H9 (cell line): ENCODE data around the gene DCHS1. TPM values are rescaled to one million over a fixed set of nuclear protein-coding genes. Genes with fewer than 3 reads are reported as not detected.

Source experiments
- DNase-seq: peaks from one replicate; pipeline ENCODE4 v3.0.0-alpha.2; 2017
- H2AFZ ChIP-seq: one replicate; pipeline ENCODE4 v1.6.1; 2013; ENCODE audit warnings: mild to moderate bottlenecking, low read length, control low read depth, moderate library complexity
- H2AK5ac ChIP-seq: 2 replicates; pipeline ENCODE4 v1.6.1; 2013; ENCODE audit warnings: low read length, control low read depth, mixed read lengths; ENCODE audit not compliant: insufficient read length
- H2BK120ac ChIP-seq: one replicate; pipeline ENCODE4 v1.6.1; 2013; ENCODE audit warnings: low read depth, mild to moderate bottlenecking, low read length, control low read depth, inconsistent platforms; ENCODE audit not compliant: poor library complexity, severe bottlenecking
- H2BK12ac ChIP-seq: 2 replicates; pipeline ENCODE4 v1.6.1; 2013; ENCODE audit warnings: low read length, control low read depth, mixed read lengths, low read depth; ENCODE audit not compliant: insufficient read length
- H2BK15ac ChIP-seq: 2 replicates; pipeline ENCODE4 v1.6.1; 2013; ENCODE audit warnings: low read depth, low read length, control low read depth
- H2BK20ac ChIP-seq: one replicate; pipeline ENCODE4 v1.6.1; 2013; ENCODE audit warnings: low read depth, mild to moderate bottlenecking, low read length, control low read depth, inconsistent platforms; ENCODE audit not compliant: poor library complexity, severe bottlenecking
- H2BK5ac ChIP-seq: 2 replicates; pipeline ENCODE4 v1.6.1; 2013; ENCODE audit warnings: low read length, control low read depth, mixed read lengths; ENCODE audit not compliant: insufficient read length
- H3K14ac ChIP-seq: 2 replicates; pipeline ENCODE4 v1.6.1; 2013; ENCODE audit warnings: low read length, control low read depth; ENCODE audit not compliant: insufficient read depth
- H3K18ac ChIP-seq: 2 replicates; pipeline ENCODE4 v1.6.1; 2013; ENCODE audit warnings: low read depth, mild to moderate bottlenecking, mixed read lengths, low read length, control low read depth; ENCODE audit not compliant: insufficient read length
- H3K23ac ChIP-seq: 2 replicates; pipeline ENCODE4 v1.6.1; 2013; ENCODE audit warnings: low read length, control low read depth, mixed read lengths, low read depth; ENCODE audit not compliant: insufficient read length
- H3K23me2 ChIP-seq: 2 replicates; pipeline ENCODE4 v1.6.1; 2013; ENCODE audit warnings: low read depth, mild to moderate bottlenecking, mixed read lengths, low read length, control low read depth; ENCODE audit not compliant: insufficient read length, poor library complexity, severe bottlenecking
- H3K27ac ChIP-seq: 2 replicates; pipeline ENCODE4 v1.5.1; 2013; ENCODE audit warnings: low read length, control low read depth, mixed read lengths, low read depth; ENCODE audit not compliant: insufficient read length
- H3K27me3 ChIP-seq: 2 replicates; pipeline ENCODE4 v1.6.1; 2013; ENCODE audit warnings: low read length, control low read depth, inconsistent platforms; ENCODE audit not compliant: insufficient read depth
- H3K4ac ChIP-seq: 2 replicates; pipeline ENCODE4 v1.6.1; 2013; ENCODE audit warnings: low read depth, mild to moderate bottlenecking, control low read depth, inconsistent platforms, low read length, moderate library complexity
- H3K4me1 ChIP-seq: 2 replicates; pipeline ENCODE4 v1.6.1; 2013; ENCODE audit warnings: low read length, control low read depth, inconsistent platforms; ENCODE audit not compliant: insufficient read depth
- H3K4me2 ChIP-seq: 2 replicates; pipeline ENCODE4 v1.6.1; 2013; ENCODE audit warnings: low read length, control low read depth, mixed read lengths; ENCODE audit not compliant: insufficient read length, insufficient read depth
- H3K56ac ChIP-seq: 2 replicates; pipeline ENCODE4 v1.6.1; 2013; ENCODE audit warnings: low read depth, mild to moderate bottlenecking, mixed read lengths, low read length, control low read depth; ENCODE audit not compliant: insufficient read length
- H3K79me1 ChIP-seq: 2 replicates; pipeline ENCODE4 v1.6.1; 2013; ENCODE audit warnings: low read depth, mild to moderate bottlenecking, moderate library complexity, low read length, control low read depth, inconsistent platforms; ENCODE audit not compliant: insufficient read depth, poor library complexity, severe bottlenecking
- H3K79me2 ChIP-seq: 2 replicates; pipeline ENCODE4 v1.6.1; 2013; ENCODE audit warnings: low read length, control low read depth, inconsistent platforms; ENCODE audit not compliant: insufficient read depth
- H3K9ac ChIP-seq: 2 replicates; pipeline ENCODE4 v1.6.1; 2013; ENCODE audit warnings: low read length, control low read depth, mixed read lengths; ENCODE audit not compliant: insufficient read length; ENCODE audit errors: extremely low read depth
- H3K9me3 ChIP-seq: one replicate; pipeline ENCODE4 v1.6.1; 2013; ENCODE audit warnings: low read depth, low read length, inconsistent platforms; ENCODE audit not compliant: control insufficient read depth
- H3T11ph ChIP-seq: one replicate; pipeline ENCODE4 v1.6.1; 2013; ENCODE audit warnings: mild to moderate bottlenecking, low read length, control low read depth, inconsistent platforms
- H4K20me1 ChIP-seq: one replicate; pipeline ENCODE4 v1.6.1; 2013; ENCODE audit not compliant: control insufficient read depth, insufficient read length, insufficient read depth
- H4K5ac ChIP-seq: 2 replicates; pipeline ENCODE4 v1.6.1; 2013; ENCODE audit warnings: low read depth, mild to moderate bottlenecking, mixed read lengths, low read length, control low read depth; ENCODE audit not compliant: insufficient read length
- H4K8ac ChIP-seq: replicated peaks from 2 replicates; pipeline ENCODE4 v1.6.1; 2013; ENCODE audit warnings: low read length, control low read depth, mixed read lengths, low read depth; ENCODE audit not compliant: insufficient read length
- H4K91ac ChIP-seq: 2 replicates; pipeline ENCODE4 v1.6.1; 2013; ENCODE audit warnings: low read depth, mild to moderate bottlenecking, moderate library complexity, mixed read lengths, low read length, control low read depth; ENCODE audit not compliant: insufficient read length
- H3K27ac Mint-ChIP-seq, 3 experiments: 2 replicates in 2 of 3; 3 replicates in 1 of 3; pipeline ENCODE4 v1.8.0; 2020 to 2021; ENCODE audit warnings: mixed read lengths in 3 of 3, mild to moderate bottlenecking in 1 of 3, moderate library complexity in 1 of 3
- H3K27me3 Mint-ChIP-seq: 2 replicates; pipeline ENCODE4 v1.8.0; 2021; ENCODE audit warnings: low read depth, mild to moderate bottlenecking, moderate library complexity, mixed read lengths
- H3K36me3 Mint-ChIP-seq, 3 experiments: 2 replicates in 2 of 3; 3 replicates in 1 of 3; pipeline ENCODE4 v1.8.0; 2020 to 2021; ENCODE audit warnings: low read depth in 3 of 3, mixed read lengths in 3 of 3; ENCODE audit not compliant: insufficient read depth in 1 of 3
- H3K4me1 Mint-ChIP-seq, 2 experiments: 2 replicates each; pipeline ENCODE4 v1.8.0; 2020; ENCODE audit warnings: mixed read lengths in 2 of 2
- H3K4me3 Mint-ChIP-seq, 2 experiments: 2 replicates in 1 of 2; 3 replicates in 1 of 2; pipeline ENCODE4 v1.8.0; 2020 to 2021; ENCODE audit warnings: mild to moderate bottlenecking in 2 of 2, mixed read lengths in 2 of 2, moderate library complexity in 1 of 2
- H3K9me3 Mint-ChIP-seq, 2 experiments: 2 replicates in 1 of 2; 3 replicates in 1 of 2; pipeline ENCODE4 v1.8.0; 2020; ENCODE audit warnings: mild to moderate bottlenecking in 2 of 2, mixed read lengths in 2 of 2, moderate library complexity in 1 of 2
- WGBS: extraction: QIAGEN DNeasy Blood & Tissue Kit; methylation state at CpG from one replicate; pipeline ENCODE4 v1.1.7; 2013; ENCODE audit warnings: missing lambda C conversion rate, low lambda C conversion rate, mixed read lengths; ENCODE audit not compliant: insufficient read length; ENCODE audit errors: extremely low coverage; 5-methylcytosine and 5-hydroxymethylcytosine counted together
- total RNA-seq: library from RNA; stranded (reverse); gene quantifications from 2 replicates; pipeline ENCODE4 v1.2.1, GENCODE V29; 2021
- TF ChIP-seq, protein P1 (sequence below): fragments of 200-600 bp; sonication (generic); conservative IDR thresholded peaks from 3 replicates; pipeline ENCODE4 v1.8.0; 2021; ENCODE audit warnings: antibody characterized with exemption, mild to moderate bottlenecking

Gene DCHS1
- total RNA-seq, 1 experiment from 2014 or later: 12.5 TPM

DNA sequence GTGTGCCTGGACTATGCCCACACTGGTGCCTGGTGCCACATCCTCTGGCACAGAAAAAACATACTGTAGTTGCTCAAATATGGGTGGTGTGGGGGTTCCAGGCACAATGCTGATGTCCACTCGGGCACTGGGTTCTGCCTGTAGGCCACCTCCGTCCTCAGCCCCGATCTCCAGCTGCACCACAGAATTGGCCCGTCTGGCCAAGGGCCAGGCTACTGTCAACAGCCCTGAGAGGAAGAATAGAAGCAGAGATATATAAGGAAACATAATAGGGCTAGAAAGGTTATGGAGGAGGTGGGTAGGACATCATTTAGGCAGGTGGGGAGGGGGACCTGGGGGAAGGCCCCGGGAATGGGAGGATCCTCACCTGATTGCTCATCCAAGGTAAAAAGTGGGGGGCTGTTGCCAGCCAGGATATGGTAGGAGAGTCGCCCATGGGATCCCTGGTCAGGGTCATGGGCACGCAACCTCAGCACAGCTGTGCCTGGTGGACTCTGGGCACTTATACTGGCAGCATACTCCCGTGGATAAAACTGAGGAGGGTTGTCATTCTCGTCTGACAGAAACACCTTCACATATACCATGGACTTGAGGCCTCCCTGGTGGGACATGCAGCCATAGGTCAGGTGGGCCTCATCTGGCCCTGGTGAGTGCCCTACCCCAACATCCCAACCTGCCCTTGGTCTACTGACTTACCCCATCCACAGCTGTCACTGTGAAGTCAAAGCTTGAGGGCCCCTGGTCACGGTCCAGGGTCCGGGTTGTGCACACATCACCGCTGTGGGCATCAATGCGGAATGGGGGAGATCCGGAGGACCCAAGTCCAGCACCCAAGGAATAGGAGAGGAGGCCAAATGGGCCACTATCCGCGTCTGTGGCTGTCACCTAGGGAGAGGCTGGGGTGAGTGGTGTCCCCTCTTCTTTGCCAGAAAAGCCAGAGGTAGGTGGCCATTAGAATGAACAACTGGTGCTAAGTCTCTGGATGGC lies 21.9 kb downstream of the DCHS1 start:
- H3K4me2 ChIP-seq: no peak overlapping the region
- H3K18ac ChIP-seq: no peak overlapping the region
- no peaks in the 10 kb centered on the region for H3K9me3 ChIP-seq
- Mint-ChIP-seq H3K4me3 (no peak overlapping the region), H3K27ac (peak overlapping the region in 1 of 3 experiments; percentile 23; a peak in 1 of 7 replicates), H3K36me3 (peaks cover 2 to 13% (median 8%) of the 10 kb centered on the region in 3 experiments; a peak in 6 of 7 replicates), H3K27me3 (peaks cover 42% of the 10 kb centered on the region), H3K9me3 (no peaks in the 10 kb centered on the region), H3K4me1 (peaks cover 3% of the 10 kb centered on the region in 2 experiments; a peak in 2 of 4 replicates)
- peaks cover 18% of the 10 kb centered on the region; the same call in 1 of the 2 replicates for H3K27me3 ChIP-seq
- no peak overlapping the region for H3K9ac ChIP-seq
- no peak overlapping the region for H2AK5ac ChIP-seq
- H3K23me2 ChIP-seq: peaks cover 9% of the 10 kb centered on the region
- no peak overlapping the region for H3K14ac ChIP-seq
- H4K8ac ChIP-seq: no peak overlapping the region
- no peak overlapping the region for H2BK12ac ChIP-seq
- no peak overlapping the region for H2BK5ac ChIP-seq
- H3K23ac ChIP-seq: no peak overlapping the region
- no CpG with 5 or more reads among the region's 16 CpGs for WGBS
- TF ChIP-seq, protein P1, sequence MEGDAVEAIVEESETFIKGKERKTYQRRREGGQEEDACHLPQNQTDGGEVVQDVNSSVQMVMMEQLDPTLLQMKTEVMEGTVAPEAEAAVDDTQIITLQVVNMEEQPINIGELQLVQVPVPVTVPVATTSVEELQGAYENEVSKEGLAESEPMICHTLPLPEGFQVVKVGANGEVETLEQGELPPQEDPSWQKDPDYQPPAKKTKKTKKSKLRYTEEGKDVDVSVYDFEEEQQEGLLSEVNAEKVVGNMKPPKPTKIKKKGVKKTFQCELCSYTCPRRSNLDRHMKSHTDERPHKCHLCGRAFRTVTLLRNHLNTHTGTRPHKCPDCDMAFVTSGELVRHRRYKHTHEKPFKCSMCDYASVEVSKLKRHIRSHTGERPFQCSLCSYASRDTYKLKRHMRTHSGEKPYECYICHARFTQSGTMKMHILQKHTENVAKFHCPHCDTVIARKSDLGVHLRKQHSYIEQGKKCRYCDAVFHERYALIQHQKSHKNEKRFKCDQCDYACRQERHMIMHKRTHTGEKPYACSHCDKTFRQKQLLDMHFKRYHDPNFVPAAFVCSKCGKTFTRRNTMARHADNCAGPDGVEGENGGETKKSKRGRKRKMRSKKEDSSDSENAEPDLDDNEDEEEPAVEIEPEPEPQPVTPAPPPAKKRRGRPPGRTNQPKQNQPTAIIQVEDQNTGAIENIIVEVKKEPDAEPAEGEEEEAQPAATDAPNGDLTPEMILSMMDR: no peak
- H2AFZ ChIP-seq: no peak overlapping the region
- no peak overlapping the region for H3K27ac ChIP-seq
- no peak overlapping the region for H4K5ac ChIP-seq
- H2BK15ac ChIP-seq: no peak overlapping the region
- H3K4ac ChIP-seq: no peak overlapping the region
- H4K20me1 ChIP-seq: no peaks in the 10 kb centered on the region
- no peaks in the 10 kb centered on the region for H3K79me1 ChIP-seq
- H3K56ac ChIP-seq: no peak overlapping the region
- no peaks in the 10 kb centered on the region for H3K79me2 ChIP-seq
- no peak overlapping the region for H3T11ph ChIP-seq
- H3K4me1 ChIP-seq: no peaks in the 10 kb centered on the region
- no peak for DNase-seq
- no peak overlapping the region for H2BK120ac ChIP-seq
- no peak overlapping the region for H4K91ac ChIP-seq
- H2BK20ac ChIP-seq: no peak overlapping the region
